ENCODE results near the gene ACTL6B. TPM values are rescaled to one million over a fixed set of nuclear protein-coding genes. Genes with fewer than 3 reads are reported as not detected.

Gene ACTL6B
- total RNA-seq, 4 donors from 2014 or later = not detected

- WGBS, 2 donors = 50 to 52% methylated on average over 10 to 11 of the region's 11 CpGs
These were observed 13.7 kb downstream of the ACTL6B start for GRCh38 chr7:100642534-100642907.

GRCh38 chr7:100641860-100642533 lies 14.3 kb downstream of the ACTL6B start:
- no peak for TF ChIP-seq POLR2A (IDR thresholded peaks at IDR 0.05)
- TF ChIP-seq, protein P1, sequence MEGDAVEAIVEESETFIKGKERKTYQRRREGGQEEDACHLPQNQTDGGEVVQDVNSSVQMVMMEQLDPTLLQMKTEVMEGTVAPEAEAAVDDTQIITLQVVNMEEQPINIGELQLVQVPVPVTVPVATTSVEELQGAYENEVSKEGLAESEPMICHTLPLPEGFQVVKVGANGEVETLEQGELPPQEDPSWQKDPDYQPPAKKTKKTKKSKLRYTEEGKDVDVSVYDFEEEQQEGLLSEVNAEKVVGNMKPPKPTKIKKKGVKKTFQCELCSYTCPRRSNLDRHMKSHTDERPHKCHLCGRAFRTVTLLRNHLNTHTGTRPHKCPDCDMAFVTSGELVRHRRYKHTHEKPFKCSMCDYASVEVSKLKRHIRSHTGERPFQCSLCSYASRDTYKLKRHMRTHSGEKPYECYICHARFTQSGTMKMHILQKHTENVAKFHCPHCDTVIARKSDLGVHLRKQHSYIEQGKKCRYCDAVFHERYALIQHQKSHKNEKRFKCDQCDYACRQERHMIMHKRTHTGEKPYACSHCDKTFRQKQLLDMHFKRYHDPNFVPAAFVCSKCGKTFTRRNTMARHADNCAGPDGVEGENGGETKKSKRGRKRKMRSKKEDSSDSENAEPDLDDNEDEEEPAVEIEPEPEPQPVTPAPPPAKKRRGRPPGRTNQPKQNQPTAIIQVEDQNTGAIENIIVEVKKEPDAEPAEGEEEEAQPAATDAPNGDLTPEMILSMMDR (IDR thresholded peaks at IDR 0.05) = no peak
- 76 to 82% methylated on average over 7 to 10 of the region's 10 CpGs for WGBS, 2 donors

More at GRCh38 chr7:100642534-100642907, 13.7 kb downstream of the ACTL6B start:
- intact Hi-C loops (cut with DNase I; ENCODE audit: low total_unique reads) = no loop called here
- no peak for DNase-seq (ENCODE audit: low spot score in 2 of 2)
- TF ChIP-seq POLR2A (IDR thresholded peaks at IDR 0.05) = no peak
- TF ChIP-seq, protein P1 (IDR thresholded peaks at IDR 0.05) = no peak
- H3K4me3 ChIP-seq (ENCODE audit: low read depth, poor library complexity, severe bottlenecking) = no peak overlapping the region

GRCh38 chr7:100641463-100641859 lies 14.8 kb downstream of the ACTL6B start, which contains the start of gene TFR2:
TFR2 (minus strand) TSS chr7:100641552; CDS start chr7:100641509, 43 bp downstream.
- no peak within 1 kb of the TSS for H3K4me3 ChIP-seq (ENCODE audit: low read depth, poor library complexity, severe bottlenecking)
- intact Hi-C loops (cut with DNase I; ENCODE audit: low total_unique reads) = no loop called here
- 59 to 61% methylated on average over 8 to 10 of the region's 10 CpGs for WGBS, 2 donors
- no peak for DNase-seq (ENCODE audit: low spot score in 2 of 2)
- TF ChIP-seq POLR2A (IDR thresholded peaks at IDR 0.05) = no peak
- TF ChIP-seq, protein P1 (IDR thresholded peaks at IDR 0.05) = no peak

More at GRCh38 chr7:100641860-100642533, 14.3 kb downstream of the ACTL6B start:
- no peak for DNase-seq (ENCODE audit: low spot score in 2 of 2)
- no peak overlapping the region for H3K4me3 ChIP-seq (ENCODE audit: low read depth, poor library complexity, severe bottlenecking)
- intact Hi-C loops (cut with DNase I; ENCODE audit: low total_unique reads) = no loop called here

- 66 to 67% methylated on average over 24 of the region's 24 CpGs for WGBS, 2 donors
- no peak overlapping the region for H3K4me3 ChIP-seq (ENCODE audit: low read depth, poor library complexity, severe bottlenecking)
- TF ChIP-seq, protein P1 (IDR thresholded peaks at IDR 0.05) = no peak
- TF ChIP-seq POLR2A (IDR thresholded peaks at IDR 0.05) = no peak
- no peak for DNase-seq (ENCODE audit: low spot score in 2 of 2)
- intact Hi-C loops (cut with DNase I; ENCODE audit: low total_unique reads) = no loop called here
These were observed 15.5 kb downstream of the ACTL6B start for GRCh38 chr7:100640517-100641440.

GRCh38 chr7:100639995-100640516 lies 16.2 kb downstream of the ACTL6B start:
- no peak overlapping the region for H3K4me3 ChIP-seq (ENCODE audit: low read depth, poor library complexity, severe bottlenecking)
- DNase-seq (ENCODE audit: low spot score in 2 of 2) = no peak
- 85 to 90% methylated on average over 17 of the region's 17 CpGs for WGBS, 2 donors
- intact Hi-C loops (cut with DNase I; ENCODE audit: low total_unique reads) = no loop called here
- TF ChIP-seq, protein P1 (IDR thresholded peaks at IDR 0.05) = no peak
- TF ChIP-seq POLR2A (IDR thresholded peaks at IDR 0.05) = no peak
